HL-60 (cell line): ENCODE results near the gene PTPN23.

ENCODE experiments used
- DNase-seq, 2 experiments: peaks; one replicate each; pipeline ENCODE4 v3.0.0-alpha.2; 2010 to 2020; ENCODE audit warnings: low read depth in 1 of 2, low spot score in 1 of 2
- H3K27ac ChIP-seq: fragments of 250-450 bp; sonication (Bioruptor Pico); replicated peaks from 2 replicates; pipeline ENCODE4 v1.5.1; 2020; ENCODE audit warnings: mild to moderate bottlenecking, moderate library complexity
- H3K27me3 ChIP-seq: fragments of 250-450 bp; sonication (Bioruptor Pico); 2 replicates; pipeline ENCODE4 v1.5.1; 2021; ENCODE audit warnings: mild to moderate bottlenecking, moderate library complexity; ENCODE audit not compliant: insufficient read depth, poor library complexity, severe bottlenecking
- H3K4me3 ChIP-seq: replicated peaks from 2 replicates; pipeline ENCODE4 v1.5.1; 2011; ENCODE audit warnings: mild to moderate bottlenecking, control low read depth, low read length; ENCODE audit not compliant: insufficient read depth
- CTCF ChIP-seq: IDR thresholded peaks from one replicate; pipeline ENCODE4 v1.5.1; 2011; ENCODE audit warnings: low read length, control low read depth, inconsistent platforms; ENCODE audit not compliant: insufficient read depth
- GABPA ChIP-seq: IDR thresholded peaks from 2 replicates; pipeline ENCODE4 v1.6.1; 2012; ENCODE audit warnings: low read depth
- POLR2AphosphoS5 ChIP-seq: IDR thresholded peaks from 2 replicates; pipeline ENCODE4 v1.6.1; 2012; ENCODE audit warnings: low read depth
- SPI1 ChIP-seq: IDR thresholded peaks from 2 replicates; pipeline ENCODE4 v1.6.1; 2012; ENCODE audit warnings: low read depth, mild to moderate bottlenecking, borderline replicate concordance
- TF ChIP-seq, protein P1 (sequence below): IDR thresholded peaks from 2 replicates; pipeline ENCODE4 v1.6.1; 2012; ENCODE audit warnings: low read depth; ENCODE audit not compliant: insufficient replicate concordance

PTPN23 gene

GRCh38 chr3:47441796-47442551 lies 61.2 kb downstream of the PTPN23 start:
- DNase-seq = no peak
- Histone ChIP-seq H3K27ac (no peak overlapping the region), H3K27me3 (no peaks in the 10 kb centered on the region), H3K4me3 (no peak overlapping the region)
- TF ChIP-seq GABPA (no peak), SPI1 (no peak), CTCF (no peak), POLR2AphosphoS5 (no peak)
- TF ChIP-seq, protein P1, sequence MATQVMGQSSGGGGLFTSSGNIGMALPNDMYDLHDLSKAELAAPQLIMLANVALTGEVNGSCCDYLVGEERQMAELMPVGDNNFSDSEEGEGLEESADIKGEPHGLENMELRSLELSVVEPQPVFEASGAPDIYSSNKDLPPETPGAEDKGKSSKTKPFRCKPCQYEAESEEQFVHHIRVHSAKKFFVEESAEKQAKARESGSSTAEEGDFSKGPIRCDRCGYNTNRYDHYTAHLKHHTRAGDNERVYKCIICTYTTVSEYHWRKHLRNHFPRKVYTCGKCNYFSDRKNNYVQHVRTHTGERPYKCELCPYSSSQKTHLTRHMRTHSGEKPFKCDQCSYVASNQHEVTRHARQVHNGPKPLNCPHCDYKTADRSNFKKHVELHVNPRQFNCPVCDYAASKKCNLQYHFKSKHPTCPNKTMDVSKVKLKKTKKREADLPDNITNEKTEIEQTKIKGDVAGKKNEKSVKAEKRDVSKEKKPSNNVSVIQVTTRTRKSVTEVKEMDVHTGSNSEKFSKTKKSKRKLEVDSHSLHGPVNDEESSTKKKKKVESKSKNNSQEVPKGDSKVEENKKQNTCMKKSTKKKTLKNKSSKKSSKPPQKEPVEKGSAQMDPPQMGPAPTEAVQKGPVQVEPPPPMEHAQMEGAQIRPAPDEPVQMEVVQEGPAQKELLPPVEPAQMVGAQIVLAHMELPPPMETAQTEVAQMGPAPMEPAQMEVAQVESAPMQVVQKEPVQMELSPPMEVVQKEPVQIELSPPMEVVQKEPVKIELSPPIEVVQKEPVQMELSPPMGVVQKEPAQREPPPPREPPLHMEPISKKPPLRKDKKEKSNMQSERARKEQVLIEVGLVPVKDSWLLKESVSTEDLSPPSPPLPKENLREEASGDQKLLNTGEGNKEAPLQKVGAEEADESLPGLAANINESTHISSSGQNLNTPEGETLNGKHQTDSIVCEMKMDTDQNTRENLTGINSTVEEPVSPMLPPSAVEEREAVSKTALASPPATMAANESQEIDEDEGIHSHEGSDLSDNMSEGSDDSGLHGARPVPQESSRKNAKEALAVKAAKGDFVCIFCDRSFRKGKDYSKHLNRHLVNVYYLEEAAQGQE = no peak

DNA sequence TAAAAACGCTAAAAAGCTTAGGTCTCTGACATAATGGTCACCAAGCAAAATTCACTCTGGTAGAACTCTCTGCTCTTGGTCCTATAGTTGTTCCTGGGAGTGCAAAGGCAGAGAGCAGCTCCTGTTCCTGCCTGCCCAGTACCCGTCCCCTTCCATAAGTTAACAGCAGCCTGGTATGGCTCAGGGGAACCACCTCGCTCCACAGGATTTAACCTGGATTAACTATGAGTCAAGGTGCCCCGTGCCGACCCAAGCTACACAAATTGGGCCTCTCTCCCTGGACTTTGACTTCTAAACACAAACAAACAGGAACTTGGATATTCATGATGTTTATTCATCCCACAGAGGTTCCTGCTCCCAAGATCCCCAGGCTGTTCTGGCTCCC lies 62.8 kb downstream of the PTPN23 start:
- Histone ChIP-seq H3K27me3 (no peaks in the 10 kb centered on the region), H3K27ac (no peak overlapping the region), H3K4me3 (no peak overlapping the region)
- no peak for DNase-seq
- TF ChIP-seq, protein P1 = no peak
- TF ChIP-seq CTCF = no peak
- TF ChIP-seq GABPA = no peak
- no peak for TF ChIP-seq SPI1
- no peak for TF ChIP-seq POLR2AphosphoS5

DNA sequence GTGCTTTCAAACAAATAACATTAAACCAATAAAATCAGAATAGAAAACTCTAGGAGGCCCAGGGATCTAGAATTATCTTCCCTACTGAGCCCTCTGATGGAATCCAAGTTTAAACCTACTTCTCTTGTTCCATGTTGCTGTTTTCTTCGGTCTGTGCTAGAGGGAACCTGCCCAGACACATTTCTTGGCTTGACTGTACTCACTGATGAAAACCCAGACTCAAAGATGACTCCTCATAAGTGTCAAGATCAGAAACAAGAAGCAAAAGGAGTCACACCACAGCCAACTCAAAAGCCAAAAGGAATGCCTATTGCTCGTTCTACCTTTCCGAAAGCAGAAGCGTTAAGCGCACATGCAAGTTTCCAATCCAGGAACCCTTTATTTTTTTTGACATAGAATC lies 63.3 kb downstream of the PTPN23 start:
- no peak overlapping the region for H3K4me3 ChIP-seq
- DNase-seq = no peak
- TF ChIP-seq SPI1 (no peak), GABPA (no peak), CTCF (no peak), POLR2AphosphoS5 (no peak)
- TF ChIP-seq, protein P1 = no peak
- H3K27ac ChIP-seq = no peak overlapping the region
- H3K27me3 ChIP-seq = no peaks in the 10 kb centered on the region
